Activated gamma-delta T cell treated with anti-CD3 and anti-CD28 coated beads, Interleukin-2, amount 50 U/mL, for 16 hours (primary cell): Measurements from ENCODE around the gene FUNDC1.

ENCODE experiments used
- DNase-seq: peaks from one replicate; pipeline ENCODE4 v3.0.0-alpha.2; 2020; ENCODE audit warnings: low read depth

Gene FUNDC1

GRCh38 chrX:44480591-44480990 is 62.1 kb downstream of the FUNDC1 start:
- DNase-seq = no peak

- no peak for DNase-seq
Measured at GRCh38 chrX:44474410-44474809, 68.2 kb downstream of the FUNDC1 start.
